Right atrium auricular region (tissue), 2 donors: ENCODE measurements around the gene PINLYP. TPM values are rescaled to one million over a fixed set of nuclear protein-coding genes. Genes with fewer than 3 reads are reported as not detected.
A peak's percentile ranks its signal among the peaks of the same experiment; 100 is the strongest.

Source experiments
- DNase-seq: peaks from one replicate; pipeline ENCODE4 v3.0.0-alpha.2; 2019; ENCODE audit warnings: low spot score
- H3K27ac ChIP-seq, 2 donors: fragments of 200-600 bp; sonication (generic); 1 replicate in 1 of 2; 2 replicates in 1 of 2; pipeline ENCODE4 v1.5.1; 2016 to 2019
- H3K27me3 ChIP-seq, 2 donors: fragments of 200-600 bp; sonication (generic); one replicate each; pipeline versions ENCODE4 v1.5.1 to v1.6.0; 2017 to 2019
- H3K36me3 ChIP-seq: fragments of 200-600 bp; sonication (generic); one replicate; pipeline ENCODE4 v1.5.1; 2016
- H3K4me1 ChIP-seq, 2 donors: fragments of 200-600 bp; sonication (generic); one replicate each; pipeline versions ENCODE4 v1.5.1 to v1.6.0; 2017 to 2019
- H3K4me3 ChIP-seq, 2 donors: fragments of 200-600 bp; sonication (generic); 1 replicate in 1 of 2; 2 replicates in 1 of 2; pipeline ENCODE4 v1.5.1; 2017 to 2019; ENCODE audit warnings: mild to moderate bottlenecking in 1 of 2, moderate library complexity in 1 of 2
- H3K9me3 ChIP-seq, 2 donors: fragments of 200-600 bp; sonication (generic); one replicate each; pipeline ENCODE4 v1.5.1; 2019
- CTCF ChIP-seq, 2 donors: fragments of 200-600 bp; sonication (generic); IDR thresholded peaks; one replicate each; pipeline ENCODE4 v1.5.1; 2019; ENCODE audit warnings: antibody characterized with exemption in 2 of 2
- total RNA-seq, 2 donors: library from RNA; depleted of rRNA; stranded (reverse); fragments of >200 nt; gene quantifications; one replicate each; pipeline ENCODE4 v1.1.0, GENCODE V29; 2016

PINLYP gene
- total RNA-seq, 2 donors from 2014 or later = 1.6 to 4.5 TPM

GRCh38 chr19:43569657-43570056 is 5.9 kb upstream of the PINLYP start:
- TF ChIP-seq CTCF (IDR thresholded peaks at IDR 0.05) = no peak
- DNase-seq = no peak

GRCh38 chr19:43570174-43570791 is 5.3 kb upstream of the PINLYP start:
- no peak for TF ChIP-seq CTCF (IDR thresholded peaks at IDR 0.05)
- no peaks in the 10 kb centered on the region for H3K9me3 ChIP-seq
- no peak overlapping the region for H3K4me3 ChIP-seq
- no peaks in the 10 kb centered on the region for H3K27me3 ChIP-seq
- H3K4me1 ChIP-seq = peaks cover 0 to 12% of the 10 kb centered on the region in 2 donors
- no peak for DNase-seq
- H3K27ac ChIP-seq = no peak overlapping the region
- no peaks in the 10 kb centered on the region for H3K36me3 ChIP-seq

More at GRCh38 chr19:43569657-43570056, 5.9 kb upstream of the PINLYP start:
- no peaks in the 10 kb centered on the region for H3K9me3 ChIP-seq
- no peak overlapping the region for H3K4me3 ChIP-seq
- no peaks in the 10 kb centered on the region for H3K36me3 ChIP-seq
- no peak overlapping the region for H3K27ac ChIP-seq
- H3K27me3 ChIP-seq = no peaks in the 10 kb centered on the region
- peaks cover 0 to 6% of the 10 kb centered on the region in 2 donors for H3K4me1 ChIP-seq

GRCh38 chr19:43572171-43572588 is 3.4 kb upstream of the PINLYP start:
- TF ChIP-seq CTCF (IDR thresholded peaks at IDR 0.05) = no peak
- H3K36me3 ChIP-seq = no peaks in the 10 kb centered on the region
- DNase-seq = no peak
- no peak overlapping the region for H3K27ac ChIP-seq
- H3K27me3 ChIP-seq = no peaks in the 10 kb centered on the region
- H3K4me1 ChIP-seq = peaks cover 0 to 17% of the 10 kb centered on the region in 2 donors
- H3K9me3 ChIP-seq = no peaks in the 10 kb centered on the region
- no peak overlapping the region for H3K4me3 ChIP-seq

- Histone ChIP-seq H3K27me3 (no peaks in the 10 kb centered on the region), H3K36me3 (no peaks in the 10 kb centered on the region), H3K4me3 (peak overlapping the region; percentile 76 to 79), H3K9me3 (no peaks in the 10 kb centered on the region), H3K4me1 (peaks cover 0 to 17% of the 10 kb centered on the region in 2 donors), H3K27ac (peak overlapping the region; percentile 79 to 84)
- DNase-seq = no peak
- TF ChIP-seq CTCF (IDR thresholded peaks at IDR 0.05) = no peak
Measured at GRCh38 chr19:43574424-43575155, 1.0 kb upstream of the PINLYP start.

- H3K36me3 ChIP-seq = no peaks in the 10 kb centered on the region
- no peaks in the 10 kb centered on the region for H3K9me3 ChIP-seq
- H3K27me3 ChIP-seq = no peaks in the 10 kb centered on the region
- peak overlapping the region; percentile 76 to 79 for H3K4me3 ChIP-seq
- peak overlapping the region; percentile 43 to 50 for H3K27ac ChIP-seq
- no peak for TF ChIP-seq CTCF (IDR thresholded peaks at IDR 0.05)
- peaks cover 0 to 24% of the 10 kb centered on the region in 2 donors for H3K4me1 ChIP-seq
- DNase-seq = no peak
Measured at GRCh38 chr19:43575955-43576878, 616 bp downstream of the PINLYP start.
